GM21723 (cell line): ENCODE data around the gene SFI1.
"Not testable (repeated sequence)": the region's sequence is repeated elsewhere in the genome, so short reads cannot be mapped to it uniquely, and the experiment has no call there.

Source experiments
- ATAC-seq: cut with Tn5 transposase; IDR thresholded peaks from one replicate; pipeline ENCODE4 v1.9.1; 2021; ENCODE audit warnings: mild to moderate bottlenecking, moderate library complexity; ENCODE audit not compliant: unreplicated experiment

The SFI1 gene

GRCh38 chr22:31490496-31490925, 5.8 kb upstream of the SFI1 start:
- ATAC-seq: peak; percentile 58

- no peak for ATAC-seq
Measured at GRCh38 chr22:31491218-31491962, 4.9 kb upstream of the SFI1 start.

- ATAC-seq: no peak
Measured at GRCh38 chr22:31492151-31492550, 4.2 kb upstream of the SFI1 start.

- not testable (repeated sequence) for ATAC-seq
Measured at GRCh38 chr22:31493355-31493754, 3.0 kb upstream of the SFI1 start.

GRCh38 chr22:31495343-31495742, 993 bp upstream of the SFI1 start:
- no peak for ATAC-seq

DNA sequence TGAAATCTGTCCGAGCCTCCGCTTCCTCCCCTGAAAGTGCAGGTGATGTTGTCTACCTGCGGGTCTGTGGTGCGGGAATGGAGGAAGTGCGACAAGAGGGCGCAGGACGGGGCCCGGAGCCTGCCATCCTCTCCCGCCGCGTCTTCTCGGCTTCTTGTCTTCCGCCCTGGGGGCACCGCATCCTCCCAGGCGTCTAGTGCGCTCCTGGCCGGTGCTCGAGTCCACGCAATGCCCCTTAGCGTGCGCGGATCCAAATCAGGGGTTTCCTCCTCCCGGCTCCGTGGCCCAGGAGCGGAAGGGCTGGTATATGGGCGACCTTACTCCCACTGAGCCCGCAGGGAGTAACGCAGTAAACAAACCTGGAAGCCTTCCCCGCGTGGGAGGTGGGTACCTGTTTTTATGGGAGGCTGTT, 405 bp downstream of the SFI1 start:
- peak; percentile 33 for ATAC-seq

GRCh38 chr22:31497148-31497938, 1.0 kb downstream of the SFI1 start:
- ATAC-seq: no peak

DNA sequence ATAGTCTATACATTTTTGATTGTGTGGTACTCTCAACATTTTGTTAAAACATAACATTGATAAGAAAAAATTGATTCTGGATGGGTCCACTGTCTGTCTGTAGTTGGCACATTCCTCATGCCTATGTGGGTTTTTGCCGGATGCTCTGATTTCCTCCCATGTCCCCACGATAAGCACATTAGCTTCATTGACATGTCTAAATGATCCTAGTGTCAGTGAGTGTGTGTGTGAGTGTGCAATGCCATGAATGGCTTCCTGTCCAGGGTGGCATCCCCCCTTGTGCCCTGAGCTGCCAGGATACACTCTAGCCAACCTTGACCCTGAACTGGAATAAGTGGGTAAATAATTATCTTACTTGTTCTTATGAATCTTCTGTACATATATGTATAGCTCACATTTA, 5.4 kb downstream of the SFI1 start:
- no peak for ATAC-seq

DNA sequence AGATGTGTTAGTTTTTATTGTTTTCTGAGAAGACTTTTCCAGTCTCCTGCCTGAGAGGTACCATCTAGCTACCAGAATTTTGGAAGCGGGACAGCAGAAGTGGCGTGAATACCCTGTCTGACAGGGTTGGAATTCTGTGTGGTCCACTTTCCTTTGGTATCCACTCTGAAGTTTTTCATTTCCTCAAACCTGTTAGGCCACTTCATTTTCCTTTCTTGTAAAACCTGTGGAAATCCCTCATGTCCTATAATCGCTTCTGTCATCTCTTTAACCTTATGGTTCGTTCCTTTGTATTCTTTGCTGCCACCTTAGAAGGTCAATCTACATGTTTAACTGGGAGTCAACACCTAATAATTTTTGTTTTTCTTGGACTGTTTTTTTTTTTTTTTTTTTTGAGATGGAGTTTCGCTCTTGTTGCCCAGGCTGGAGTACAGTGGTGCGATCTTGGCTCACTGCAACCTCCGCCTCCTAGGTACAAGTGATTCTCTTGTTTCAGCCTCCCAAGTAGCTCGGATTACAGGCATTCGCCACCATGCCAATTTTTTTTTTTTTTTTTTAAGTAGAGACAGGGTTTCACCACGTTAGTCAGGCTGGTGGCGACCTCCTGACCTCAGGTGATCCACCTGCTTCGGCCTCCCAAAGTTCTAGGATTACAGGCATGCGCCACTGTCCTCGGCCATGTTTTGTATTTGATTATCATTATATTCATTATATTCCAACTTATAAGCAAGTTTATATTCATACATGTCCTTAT, 7.1 kb downstream of the SFI1 start:
- no peak for ATAC-seq

DNA sequence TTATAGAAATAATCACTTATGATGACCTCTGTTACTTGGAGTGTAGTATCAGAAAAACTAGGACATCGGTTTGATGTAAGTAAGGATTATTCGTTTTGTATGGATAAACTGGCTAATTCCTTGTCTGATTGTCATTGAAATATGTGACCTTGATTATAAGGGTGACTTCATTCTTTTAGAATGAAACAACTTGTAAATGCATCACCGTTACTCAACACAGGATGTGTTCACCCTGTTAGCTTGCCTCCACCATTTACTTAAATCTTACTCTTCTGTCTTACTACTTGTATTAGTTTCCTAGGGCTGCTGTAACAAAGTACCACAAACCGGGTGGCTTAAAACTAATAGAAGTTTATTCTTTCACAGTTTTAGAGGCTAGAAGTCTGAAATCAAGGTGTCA, 7.9 kb downstream of the SFI1 start:
- ATAC-seq: no peak

GRCh38 chr22:31507517-31507916, 11.2 kb downstream of the SFI1 start:
- ATAC-seq: not testable (repeated sequence)

GRCh38 chr22:31508536-31508935, 12.2 kb downstream of the SFI1 start:
- ATAC-seq: no peak

DNA sequence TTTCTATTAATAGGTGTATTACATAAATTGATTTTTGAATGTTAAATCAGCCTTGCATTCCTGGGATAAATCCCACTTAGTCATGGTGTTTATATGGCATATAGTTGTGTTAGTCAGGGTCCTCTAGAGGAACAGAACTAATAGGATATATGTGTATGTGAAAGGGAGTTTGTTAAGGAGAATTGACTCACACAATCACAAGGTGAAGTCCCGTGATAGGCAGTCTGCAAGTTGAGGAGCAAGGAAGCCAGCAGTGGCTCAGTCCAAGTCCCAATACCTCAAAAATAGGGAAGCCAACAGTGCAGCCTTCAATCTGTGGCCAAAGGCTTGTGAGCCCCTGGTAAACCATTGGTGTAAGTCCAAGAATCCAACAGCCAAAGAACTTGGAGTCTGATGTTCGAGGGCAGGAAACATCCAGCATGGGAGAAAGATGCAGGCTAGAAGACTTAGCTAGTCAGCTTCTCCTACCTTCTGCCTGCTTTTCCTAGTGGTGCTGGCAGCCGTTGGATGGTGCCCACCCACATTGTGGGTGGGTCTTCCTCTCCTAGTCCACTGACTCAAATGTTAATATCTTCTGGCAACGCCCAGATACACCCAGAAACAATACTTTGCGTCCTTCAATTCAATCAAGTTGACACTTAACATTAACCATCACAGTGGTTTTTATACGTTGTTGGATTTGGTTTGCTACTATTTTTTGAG, 12.9 kb downstream of the SFI1 start:
- no peak for ATAC-seq

DNA sequence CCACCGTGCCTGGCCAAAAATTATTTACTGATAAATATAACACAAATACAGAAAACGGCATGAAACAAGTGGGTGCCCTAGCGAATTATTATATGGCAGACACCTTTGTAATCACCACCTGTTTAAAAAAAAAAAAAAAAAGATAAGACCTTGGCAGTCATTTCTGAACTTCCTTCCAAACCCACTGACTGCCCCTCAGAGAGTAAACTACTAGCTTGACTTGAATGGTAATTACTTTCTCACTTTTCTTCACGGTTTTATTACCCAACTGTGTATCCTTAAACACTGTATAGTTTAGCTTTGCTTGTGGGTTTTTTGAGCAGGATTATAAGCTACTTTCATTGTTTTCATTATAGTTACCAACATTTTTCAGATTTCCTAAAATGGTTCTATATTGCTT, 23.7 kb downstream of the SFI1 start:
- ATAC-seq: no peak

- ATAC-seq: not testable (repeated sequence)
Measured at GRCh38 chr22:31524132-31524531, 27.8 kb downstream of the SFI1 start.

DNA sequence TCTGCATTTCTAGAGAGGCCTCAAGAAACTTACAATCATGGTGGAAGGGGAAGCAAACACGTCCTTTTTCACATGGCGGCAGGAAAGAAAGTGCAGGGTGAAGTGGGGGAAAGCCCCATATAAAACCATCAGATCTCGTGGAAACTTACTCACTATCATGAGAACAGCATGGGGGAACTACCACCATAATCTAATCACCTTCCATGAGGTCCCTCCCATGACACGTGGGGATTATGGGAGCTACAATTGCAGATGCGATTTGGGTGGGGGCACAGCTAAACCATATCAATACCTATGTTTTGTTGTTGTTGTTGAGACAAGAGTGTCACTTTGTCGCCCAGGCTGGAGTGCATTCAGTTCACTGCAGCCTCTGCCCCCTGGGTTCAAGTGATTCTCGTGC, 29.9 kb downstream of the SFI1 start:
- no peak for ATAC-seq

GRCh38 chr22:31530823-31531195, 34.5 kb downstream of the SFI1 start:
- ATAC-seq: no peak

- no peak for ATAC-seq
Measured at GRCh38 chr22:31532060-31532459, 35.7 kb downstream of the SFI1 start.

- ATAC-seq: no peak
Measured at GRCh38 chr22:31533374-31533773, 37.0 kb downstream of the SFI1 start.

DNA sequence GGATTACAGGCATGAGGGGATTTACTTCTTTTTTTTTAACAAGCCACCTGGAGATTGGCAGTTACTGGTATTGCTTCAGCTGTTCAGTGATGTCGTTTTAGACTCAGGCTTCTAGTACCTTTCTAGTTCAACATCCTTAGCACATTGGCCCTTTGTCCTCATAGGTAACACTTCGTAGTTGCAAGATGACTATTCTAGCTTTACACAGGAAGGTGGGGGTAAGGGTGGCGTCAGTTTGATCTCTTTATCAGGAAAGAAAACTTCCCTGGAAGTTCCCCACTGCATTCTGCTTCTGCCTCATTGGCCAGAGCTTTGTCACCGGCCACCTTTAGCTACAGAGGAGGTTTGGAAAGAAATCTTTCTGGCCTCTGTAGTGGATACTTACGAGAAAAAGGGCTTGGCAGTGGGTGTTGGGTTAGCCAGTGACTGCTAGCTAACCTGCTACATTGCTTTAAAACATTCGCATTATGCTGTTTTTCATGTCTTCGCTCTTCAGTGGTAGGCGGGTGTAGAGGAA, 40.7 kb downstream of the SFI1 start:
- peak; percentile 56 for ATAC-seq

DNA sequence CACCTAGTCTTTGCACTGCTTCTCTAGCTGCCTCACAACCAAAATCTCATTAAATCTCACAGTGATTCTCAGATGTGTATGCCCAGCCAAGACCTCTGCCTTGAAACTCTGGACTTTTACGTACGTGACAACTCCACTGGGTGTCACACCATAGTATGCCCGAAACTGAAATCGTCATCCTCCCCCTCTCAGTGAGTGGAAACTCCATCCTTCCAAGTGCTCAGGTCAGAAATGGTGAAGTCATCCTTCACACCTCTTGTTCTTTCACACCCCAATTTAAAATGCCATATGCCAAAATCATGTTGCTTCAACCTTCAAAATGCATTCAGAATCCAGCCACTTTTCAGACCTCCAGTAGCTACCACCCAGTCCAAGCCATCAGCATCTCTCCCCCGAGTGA, 42.5 kb downstream of the SFI1 start:
- ATAC-seq: no peak
